VCaP (cell line): ENCODE data around the gene SOX18.

Experiments
- H3K27ac ChIP-seq: fragments of 450-650 bp; 2 replicates; pipeline ENCODE4 v1.5.1; 2017
- CTCF ChIP-seq: fragments of 450-650 bp; conservative IDR thresholded peaks from 2 replicates; pipeline ENCODE4 v1.5.1; 2017; ENCODE audit warnings: mild to moderate bottlenecking, moderate library complexity

The SOX18 gene

DNA sequence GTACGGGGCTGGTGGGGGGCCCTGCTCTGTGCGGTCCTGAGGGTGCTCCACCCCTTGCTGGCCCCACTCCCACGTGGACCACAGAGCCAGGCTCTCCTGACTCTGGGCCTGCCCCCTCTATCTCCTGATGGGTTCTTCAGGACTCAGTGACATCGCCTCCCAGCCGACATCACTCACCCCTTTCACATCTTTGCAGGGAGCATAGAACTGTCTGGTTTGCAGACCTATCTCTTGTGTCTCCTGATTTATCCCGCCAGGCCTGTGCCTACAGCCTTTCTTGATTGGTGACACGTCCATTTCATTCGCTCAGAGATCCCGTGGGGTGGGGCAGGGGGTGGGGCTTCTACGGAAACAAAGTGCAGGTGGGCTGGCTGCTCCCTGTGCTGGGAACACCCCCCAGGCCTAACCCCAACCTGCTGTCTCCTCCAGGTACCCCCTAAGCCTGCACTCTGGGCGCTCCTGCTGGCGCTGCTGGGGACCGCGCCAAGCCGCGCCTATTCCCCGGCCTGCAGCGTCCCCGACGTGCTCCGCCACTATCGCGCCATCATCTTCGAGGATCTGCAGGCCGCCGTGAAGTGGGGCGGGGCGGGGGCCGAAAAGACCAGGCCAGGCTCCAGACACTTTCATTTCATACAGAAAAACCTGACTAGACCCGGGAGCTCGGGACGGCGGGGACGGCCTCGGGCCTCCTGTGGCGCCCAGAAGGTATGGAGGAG lies 11.8 kb downstream of the SOX18 start:
- H3K27ac ChIP-seq = peak overlapping the region; percentile 79
- no peak for TF ChIP-seq CTCF

DNA sequence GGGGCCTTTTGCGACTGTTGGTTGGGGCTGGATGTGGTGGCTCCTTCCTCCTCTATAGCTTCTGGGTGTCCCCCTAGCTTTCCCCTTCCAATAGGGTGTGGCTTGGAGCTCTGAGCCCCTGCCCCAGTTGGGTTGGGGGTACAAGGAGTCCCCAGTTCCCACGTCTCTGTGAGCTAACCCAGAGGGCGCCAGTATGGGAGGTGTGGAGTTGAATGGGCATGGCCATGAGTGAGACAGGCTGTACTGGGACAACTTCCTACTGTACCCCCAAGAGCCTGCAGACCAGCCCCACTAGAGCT lies 12.3 kb downstream of the SOX18 start:
- no peak for TF ChIP-seq CTCF
- H3K27ac ChIP-seq = peak overlapping the region; percentile 79; the same call in 1 of the 2 replicates

DNA sequence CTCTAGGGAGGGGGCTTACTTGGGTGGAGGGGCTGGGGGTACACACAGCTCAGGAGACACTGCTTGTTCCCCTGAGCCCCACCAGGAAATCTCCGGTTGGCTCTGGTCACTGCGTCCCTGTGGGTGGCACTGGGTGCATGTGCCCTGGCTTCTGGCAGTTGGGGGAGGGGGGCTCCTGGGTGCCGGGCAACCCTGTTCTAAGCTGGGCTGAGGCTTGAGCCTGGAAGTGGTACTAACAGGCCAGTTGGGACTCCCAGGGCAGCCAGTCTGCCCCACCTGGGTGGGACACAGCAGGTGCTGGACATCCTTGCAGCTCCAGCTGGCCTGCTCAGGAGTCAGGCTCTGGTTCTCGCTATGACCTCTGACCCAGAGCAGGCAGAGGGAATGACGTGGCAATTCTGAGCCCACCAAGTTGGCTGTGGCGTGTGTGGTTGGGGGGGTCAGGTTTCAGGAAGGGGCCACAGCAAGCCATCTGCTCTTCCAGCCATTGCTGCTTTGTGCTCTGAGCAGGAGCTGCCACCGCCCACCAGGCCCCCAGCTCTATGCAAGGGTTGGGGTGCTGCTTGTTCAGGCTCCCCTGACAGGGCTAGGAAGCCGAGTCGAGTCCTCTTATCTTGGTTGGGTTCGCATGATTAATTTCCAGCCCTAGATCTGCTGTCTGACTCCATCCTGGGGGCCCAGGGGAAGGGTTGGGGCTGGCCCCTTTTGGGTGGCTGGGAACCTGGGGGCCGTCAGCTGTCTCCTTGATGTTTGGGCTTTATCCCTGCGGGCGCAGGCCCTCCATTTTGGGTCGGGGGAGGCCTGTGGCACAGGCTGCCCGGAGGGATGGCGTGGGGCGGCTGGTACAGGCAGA lies 12.9 kb downstream of the SOX18 start:
- TF ChIP-seq CTCF = no peak
- H3K27ac ChIP-seq = no peak overlapping the region

GRCh38 chr20:64035933-64036345 lies 13.5 kb downstream of the SOX18 start, which contains the start of gene C20orf204:
TSS of gene C20orf204 (plus strand) at chr20:64036182. CDS start at chr20:64036324, 142 bp downstream.
- H3K27ac ChIP-seq = no peak within 1 kb of the TSS
- no peak for TF ChIP-seq CTCF

GRCh38 chr20:64035066-64035932 lies 14.1 kb downstream of the SOX18 start:
- H3K27ac ChIP-seq = no peak overlapping the region

DNA sequence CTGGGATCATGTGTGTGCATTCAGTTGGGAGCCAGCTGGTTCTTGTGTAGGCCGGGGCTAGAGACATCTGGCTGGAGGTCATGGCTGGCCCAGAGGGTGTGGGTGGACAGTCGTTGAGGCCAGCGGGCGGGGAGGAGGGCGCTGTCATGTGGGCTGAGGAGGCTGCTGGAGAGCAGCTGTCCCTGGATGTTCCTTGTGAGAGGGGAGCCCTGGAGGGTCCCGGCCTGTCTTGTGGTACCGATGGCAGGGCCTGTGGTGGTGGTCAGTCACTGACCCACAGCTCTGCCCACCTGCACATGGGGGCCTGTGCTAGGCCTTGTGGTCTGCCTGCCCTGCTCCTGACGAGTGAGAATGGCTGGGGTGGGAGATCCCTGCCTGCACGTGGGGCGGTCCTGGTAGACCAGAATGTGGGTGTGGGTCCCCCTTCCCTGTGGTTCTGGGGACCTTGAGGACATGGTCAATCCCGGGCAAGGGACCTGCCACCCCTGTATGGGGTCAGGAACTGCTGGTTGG lies 15.4 kb downstream of the SOX18 start:
- no peak overlapping the region for H3K27ac ChIP-seq
- TF ChIP-seq CTCF = no peak

More at GRCh38 chr20:64035066-64035932, 14.1 kb downstream of the SOX18 start:
- no peak for TF ChIP-seq CTCF
